ENCODE results near the gene PEF1.

Gene PEF1

DNA sequence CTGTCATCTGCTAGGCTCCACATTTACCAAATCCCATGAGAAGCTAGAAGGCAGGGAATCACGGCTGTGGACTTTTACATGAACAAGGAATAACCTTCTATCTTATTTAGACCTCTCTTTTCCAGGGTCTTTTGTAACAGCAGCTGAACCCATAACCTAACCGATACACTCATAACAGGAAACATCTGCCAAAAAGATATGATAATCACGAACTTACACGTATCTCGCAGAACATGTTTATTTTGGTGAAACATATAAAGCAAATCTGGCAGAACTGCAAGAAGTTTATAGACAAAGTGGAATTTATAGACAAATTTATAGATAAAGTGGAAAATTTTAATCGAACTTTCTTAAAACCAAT is 48.0 kb downstream of the PEF1 start:
- no peak for TF ChIP-seq ZNF384 (IDR thresholded peaks at IDR 0.05)
- no peak for TF ChIP-seq ELF4 (IDR thresholded peaks at IDR 0.05)
- TF ChIP-seq NFRKB (IDR thresholded peaks at IDR 0.05) = no peak
- no peak for TF ChIP-seq LEF1 (IDR thresholded peaks at IDR 0.05; ENCODE audit: borderline replicate concordance)
- TF ChIP-seq HDGF (IDR thresholded peaks at IDR 0.05; ENCODE audit: borderline replicate concordance) = no peak
- no peak for TF ChIP-seq PKNOX1 (IDR thresholded peaks at IDR 0.05)
- TF ChIP-seq L3MBTL2 (conservative IDR thresholded peaks at IDR 0.05) = no peak
- TF ChIP-seq FOXM1 (IDR thresholded peaks at IDR 0.05; ENCODE audit: borderline replicate concordance) = no peak
- no peak for TF ChIP-seq FOXK2 (IDR thresholded peaks at IDR 0.05)
- TF ChIP-seq ARNT (IDR thresholded peaks at IDR 0.05) = no peak
- TF ChIP-seq TARDBP (IDR thresholded peaks at IDR 0.05) = no peak
- ChIA-PET CTCF (interaction anchor here (0.6 kb wide), 1 partner anchor 20 kb away, joined by 3 read pairs; no protein-coding TSS in a partner anchor), POLR2A (no interaction called here)
- no peak for DNase-seq (ENCODE audit: extremely low spot score)

- ChIA-PET CTCF (interaction anchor here (0.6 kb wide), 1 partner anchor 21 kb away, joined by 3 read pairs; no protein-coding TSS in a partner anchor), POLR2A (no interaction called here)
- DNase-seq (ENCODE audit: extremely low spot score) = no peak
- TF ChIP-seq ZNF384 (IDR thresholded peaks at IDR 0.05) = no peak
- TF ChIP-seq SP1 (IDR thresholded peaks at IDR 0.05) = no peak
Observed at GRCh38 chr1:31595836-31596736, 48.6 kb downstream of the PEF1 start.

GRCh38 chr1:31593770-31594632 is 50.7 kb downstream of the PEF1 start:
- CTCF ChIA-PET = interaction anchor here (1.3 to 1.4 kb wide), 2 partner anchors 19 to 29 kb away, joined by 3 read pairs; no protein-coding TSS in a partner anchor
- DNase-seq (ENCODE audit: extremely low spot score) = peak; percentile 91
- POLR2A ChIA-PET = no interaction called here
- TF ChIP-seq SUZ12 (IDR thresholded peaks at IDR 0.05) (no peak), BHLHE40 (IDR thresholded peaks at IDR 0.05; ENCODE audit: borderline replicate concordance) (no peak), NFRKB (IDR thresholded peaks at IDR 0.05) (no peak), CTBP1 (IDR thresholded peaks at IDR 0.05; ENCODE audit: borderline replicate concordance) (no peak), FOXA1 (IDR thresholded peaks at IDR 0.05) (no peak), SP1 (IDR thresholded peaks at IDR 0.05) (no peak), L3MBTL2 (conservative IDR thresholded peaks at IDR 0.05) (no peak), TARDBP (IDR thresholded peaks at IDR 0.05) (no peak), FOXK2 (IDR thresholded peaks at IDR 0.05) (no peak), ARNT (IDR thresholded peaks at IDR 0.05) (no peak)

DNA sequence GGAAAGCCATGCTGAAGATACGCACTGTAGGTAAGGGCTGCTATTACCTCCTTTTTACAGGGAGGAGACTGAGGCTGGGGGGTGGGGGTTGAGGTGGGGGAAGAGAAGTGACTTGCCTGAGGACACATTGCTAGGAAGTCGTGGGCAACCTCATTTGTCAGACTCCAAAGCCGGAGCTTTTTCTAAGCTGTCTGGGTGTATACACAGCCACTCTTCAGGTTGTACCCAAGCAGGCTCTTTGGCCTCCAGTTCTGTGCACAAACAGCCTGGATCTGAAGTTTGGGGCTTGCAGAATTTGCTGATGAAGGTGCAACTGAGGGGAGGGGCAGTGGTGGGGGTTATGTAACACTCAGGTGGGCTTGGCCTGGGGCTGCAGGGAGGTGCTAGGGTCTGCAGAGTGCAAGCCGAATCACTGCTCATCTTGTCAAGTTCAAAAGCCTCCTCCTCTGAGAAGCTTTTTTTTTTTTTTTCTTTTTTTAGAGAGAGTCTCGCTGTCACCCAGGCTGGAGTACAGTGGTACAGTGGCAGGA is 51.5 kb downstream of the PEF1 start:
- TF ChIP-seq L3MBTL2 (conservative IDR thresholded peaks at IDR 0.05) (no peak), ZNF384 (IDR thresholded peaks at IDR 0.05) (no peak), NFRKB (IDR thresholded peaks at IDR 0.05) (no peak), BHLHE40 (IDR thresholded peaks at IDR 0.05; ENCODE audit: borderline replicate concordance) (no peak), ELF4 (IDR thresholded peaks at IDR 0.05) (no peak), PKNOX1 (IDR thresholded peaks at IDR 0.05) (no peak), LEF1 (IDR thresholded peaks at IDR 0.05; ENCODE audit: borderline replicate concordance) (no peak), SP1 (IDR thresholded peaks at IDR 0.05) (no peak), FOXM1 (IDR thresholded peaks at IDR 0.05; ENCODE audit: borderline replicate concordance) (no peak), FOXA1 (IDR thresholded peaks at IDR 0.05) (no peak), SUZ12 (IDR thresholded peaks at IDR 0.05) (no peak), FOXK2 (IDR thresholded peaks at IDR 0.05) (no peak), TARDBP (IDR thresholded peaks at IDR 0.05) (no peak), HDGF (IDR thresholded peaks at IDR 0.05; ENCODE audit: borderline replicate concordance) (no peak), ARNT (IDR thresholded peaks at IDR 0.05) (no peak), CTBP1 (IDR thresholded peaks at IDR 0.05; ENCODE audit: borderline replicate concordance) (no peak)
- no peak for DNase-seq (ENCODE audit: extremely low spot score)
- ChIA-PET POLR2A (no interaction called here), CTCF (interaction anchor here (0.6 kb wide), 1 partner anchor 119 kb away, joined by 3 read pairs; no protein-coding TSS in a partner anchor)

DNA sequence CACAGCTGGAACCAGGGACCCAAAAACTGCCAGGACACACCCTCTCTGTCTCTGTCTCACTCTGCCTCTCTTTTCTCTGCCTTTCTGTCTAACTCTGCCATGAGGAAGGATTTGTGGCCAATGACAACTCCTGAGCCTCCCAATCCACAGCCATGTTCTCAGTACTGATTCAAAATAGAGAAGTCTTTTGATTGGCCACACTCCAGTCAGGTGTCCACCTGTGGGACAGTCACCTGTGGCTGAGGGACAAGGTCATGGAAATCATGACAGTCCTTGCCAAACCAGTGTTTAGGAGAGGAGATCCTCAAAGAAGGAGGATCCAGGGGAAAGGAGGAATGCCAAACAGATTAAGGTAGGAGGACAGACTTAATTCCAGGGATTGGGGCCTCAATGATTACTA is 52.5 kb downstream of the PEF1 start:
- TF ChIP-seq FOXK2 (IDR thresholded peaks at IDR 0.05) (no peak), ZNF384 (IDR thresholded peaks at IDR 0.05) (no peak), NFRKB (IDR thresholded peaks at IDR 0.05) (no peak), ARNT (IDR thresholded peaks at IDR 0.05) (no peak), FOXA1 (IDR thresholded peaks at IDR 0.05) (no peak), SUZ12 (IDR thresholded peaks at IDR 0.05) (no peak), ELF4 (IDR thresholded peaks at IDR 0.05) (no peak)
- no peak for DNase-seq (ENCODE audit: extremely low spot score)
- CTCF ChIA-PET = no interaction called here
- POLR2A ChIA-PET = interaction anchor here (1.2 kb wide), 1 partner anchor 28 kb away, joined by 3 read pairs; no protein-coding TSS in a partner anchor

DNA sequence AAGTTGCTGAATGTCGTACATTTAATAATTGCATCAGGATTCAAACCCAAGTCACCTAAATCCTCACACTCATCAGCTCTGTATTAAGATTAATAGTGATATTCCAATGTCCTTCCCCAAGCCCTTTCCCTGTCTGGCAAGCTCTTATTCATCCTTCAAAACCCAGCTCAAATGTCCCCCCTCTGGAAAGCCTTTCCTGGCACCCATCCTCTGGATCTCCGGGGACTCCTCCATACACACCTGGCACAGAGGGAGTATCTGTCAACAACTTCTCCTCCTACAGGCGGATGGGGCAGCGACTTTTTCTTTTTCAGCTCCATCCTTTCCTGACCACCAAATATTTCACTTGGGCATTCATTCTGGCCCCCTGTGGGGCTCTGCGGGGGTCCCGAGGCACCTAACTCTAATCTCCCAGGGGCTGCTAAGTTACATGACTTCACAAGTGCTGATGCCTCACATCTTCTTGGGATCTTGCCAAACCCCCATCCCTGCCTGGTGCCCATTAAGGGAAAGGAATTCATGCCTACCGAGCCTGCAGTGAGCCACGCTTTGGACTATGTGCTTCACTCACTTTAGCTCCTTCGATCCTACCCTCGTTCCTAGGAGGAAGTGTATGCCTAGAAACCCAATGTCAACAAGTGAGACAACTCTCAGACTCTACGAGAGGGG is 53.1 kb downstream of the PEF1 start:
- no peak for TF ChIP-seq SP1 (IDR thresholded peaks at IDR 0.05)
- TF ChIP-seq FOXK2 (IDR thresholded peaks at IDR 0.05) = no peak
- no peak for TF ChIP-seq SUZ12 (IDR thresholded peaks at IDR 0.05)
- TF ChIP-seq ZNF384 (IDR thresholded peaks at IDR 0.05) = no peak
- no peak for TF ChIP-seq ARNT (IDR thresholded peaks at IDR 0.05)
- no peak for TF ChIP-seq TARDBP (IDR thresholded peaks at IDR 0.05)
- TF ChIP-seq FOXA1 (IDR thresholded peaks at IDR 0.05) = no peak
- ChIA-PET POLR2A (interaction anchor here (1.0 to 1.2 kb wide), 2 partner anchors 28 to 53 kb away, joined by 3 read pairs; partner anchors contain the start of gene PEF1), CTCF (interaction anchor here (1.1 kb wide), 2 partner anchors 14 to 28 kb away, joined by 3 to 4 read pairs; no protein-coding TSS in a partner anchor)
- no peak for DNase-seq (ENCODE audit: extremely low spot score)
